DMS114 treated with DMSO at 0.1 percent for 48 hours (cell line): ENCODE measurements around the gene MORF4L1.
"Not testable (repeated sequence)": the region's sequence is repeated elsewhere in the genome, so short reads cannot be mapped to it uniquely, and the experiment has no call there.

Source experiments
- DNase-seq: peaks from one replicate; lab custom pipeline; 2025; ENCODE audit not compliant: unreplicated experiment; lab: John Stamatoyannopoulos, UW

Gene MORF4L1

GRCh38 chr15:78898540-78898939 is 25.9 kb downstream of the MORF4L1 start:
- DNase-seq, result no peak

- not testable (repeated sequence) for DNase-seq
These were observed 28.3 kb downstream of the MORF4L1 start for GRCh38 chr15:78900819-78901533.

GRCh38 chr15:78902281-78903032 is 29.8 kb downstream of the MORF4L1 start:
- DNase-seq, result not testable (repeated sequence)

- DNase-seq, result no peak
These were observed 32.1 kb downstream of the MORF4L1 start for GRCh38 chr15:78904599-78905358.

GRCh38 chr15:78906316-78906620 is 33.6 kb downstream of the MORF4L1 start:
- no peak for DNase-seq

GRCh38 chr15:78907577-78907976 is 34.9 kb downstream of the MORF4L1 start:
- DNase-seq, result peak; percentile 23

GRCh38 chr15:78909160-78909695 is 36.5 kb downstream of the MORF4L1 start:
- no peak for DNase-seq

- no peak for DNase-seq
These were observed 37.1 kb downstream of the MORF4L1 start for GRCh38 chr15:78909791-78910228.

- DNase-seq, result no peak
These were observed 37.6 kb downstream of the MORF4L1 start for GRCh38 chr15:78910271-78910670.

GRCh38 chr15:78912316-78912715 is 39.6 kb downstream of the MORF4L1 start:
- no peak for DNase-seq

- DNase-seq, result no peak
These were observed 40.3 kb downstream of the MORF4L1 start for GRCh38 chr15:78913012-78913411.

- DNase-seq, result no peak
These were observed 41.5 kb downstream of the MORF4L1 start for GRCh38 chr15:78914027-78914764.

GRCh38 chr15:78915341-78916087 is 42.8 kb downstream of the MORF4L1 start:
- no peak for DNase-seq

- DNase-seq, result no peak
These were observed 43.4 kb downstream of the MORF4L1 start for GRCh38 chr15:78916088-78916487.

- DNase-seq, result no peak
These were observed 45.2 kb downstream of the MORF4L1 start for GRCh38 chr15:78917888-78918287.

GRCh38 chr15:78921517-78921916 is 48.8 kb downstream of the MORF4L1 start:
- no peak for DNase-seq

GRCh38 chr15:78921940-78922339 is 49.2 kb downstream of the MORF4L1 start:
- no peak for DNase-seq

- no peak for DNase-seq
These were observed 49.8 kb downstream of the MORF4L1 start for GRCh38 chr15:78922527-78922926.

GRCh38 chr15:78923015-78923414 is 50.3 kb downstream of the MORF4L1 start:
- DNase-seq, result no peak
